Left cardiac atrium (tissue), 4 donors: ENCODE results near the gene ZNF107. TPM values are rescaled to one million over a fixed set of nuclear protein-coding genes. Genes with fewer than 3 reads are reported as not detected.
A peak's percentile ranks its signal among the peaks of the same experiment; 100 is the strongest.

Experiments
- ATAC-seq, 2 donors: fragments of 200-7000 bp; cut with Tn5 transposase; one replicate each; pipeline ENCODE4 v1.9.1; 2020; ENCODE audit warnings: mild to moderate bottlenecking in 2 of 2, moderate library complexity in 2 of 2
- DNase-seq: peaks from one replicate; pipeline ENCODE4 v3.0.0-alpha.2; 2020
- intact Hi-C, 2 donors: fragments of 100-400 bp; cut with DNase I; formaldehyde crosslinking; loops; one replicate each; pipeline versions ENCODE4 v1.14.1 to v1.15.1; 2022 to 2023
- long read RNA-seq: library from polyadenylated mRNA; unstranded; transcript quantifications from one replicate; pipeline ENCODE4 v2.0.0, GENCODE V29; 2021
- total RNA-seq, 2 donors: library from RNA; stranded (reverse); fragmentation: NEBNext Ultra II Directional; extraction: Animal tissue kit (Norgen Biotek cat#: 25700); gene quantifications; one replicate each; pipeline ENCODE4 v1.2.1, GENCODE V29; 2021
- donor health status: DM: no; HTN: yes; CAD: no.
- donor health status: DM: no; HTN: yes; CAD: no; lungs with severe emphysema.
- donor health status: DM: yes; HTN: yes; CAD: no.
- donor health status: Dilated cardiomyopathy.

Gene ZNF107
- 1 to 10 TPM; 1.6 to 2.4 TPM for total RNA-seq
- long read RNA-seq, partial matches to known transcripts = 0 of 1 reads
- long read RNA-seq, other reads (novel, unspliced or antisense) = 1 of 1 reads

DNA sequence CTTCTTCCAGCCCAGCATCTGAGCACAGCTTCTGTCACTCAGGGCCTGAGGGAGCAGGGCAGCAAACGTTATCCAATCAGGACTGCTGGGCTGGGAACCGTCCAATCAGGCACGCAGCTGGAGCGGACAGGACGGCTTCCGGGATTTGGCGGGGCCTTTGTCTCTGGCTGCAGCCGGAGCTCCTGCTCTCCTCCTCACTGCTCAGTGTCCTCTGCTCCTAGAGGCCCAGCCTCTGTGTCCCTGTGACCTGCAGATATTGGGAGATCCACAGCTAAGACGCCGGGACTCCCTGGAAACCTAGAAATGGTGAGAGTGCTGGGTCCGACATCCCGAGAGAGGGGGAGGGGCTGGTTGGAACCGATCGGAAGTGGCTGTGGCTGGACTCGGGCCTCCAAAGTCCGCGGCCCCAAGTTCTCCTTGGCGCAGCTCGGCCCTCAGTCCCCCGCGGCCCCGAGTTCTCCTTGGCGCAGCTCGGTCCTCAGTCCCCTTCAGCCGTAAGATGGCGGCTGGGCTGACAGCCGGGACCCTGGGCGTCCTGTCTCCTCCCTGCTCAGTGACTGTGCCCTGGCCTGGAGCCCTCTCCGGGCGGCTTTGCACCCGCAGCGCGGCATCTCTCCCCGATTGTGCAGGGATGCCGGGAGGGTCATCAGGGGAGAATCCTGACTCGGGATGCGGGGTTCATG, at the start of gene ZNF107:
Gene ZNF107 (plus strand): TSS at position 154 of the 683 bp plus-strand sequence. CDS start 150 bp downstream, at position 304.
- intact Hi-C loops = no loop called here
- ATAC-seq (peak; percentile 100), DNase-seq (peak; percentile 94)

DNA sequence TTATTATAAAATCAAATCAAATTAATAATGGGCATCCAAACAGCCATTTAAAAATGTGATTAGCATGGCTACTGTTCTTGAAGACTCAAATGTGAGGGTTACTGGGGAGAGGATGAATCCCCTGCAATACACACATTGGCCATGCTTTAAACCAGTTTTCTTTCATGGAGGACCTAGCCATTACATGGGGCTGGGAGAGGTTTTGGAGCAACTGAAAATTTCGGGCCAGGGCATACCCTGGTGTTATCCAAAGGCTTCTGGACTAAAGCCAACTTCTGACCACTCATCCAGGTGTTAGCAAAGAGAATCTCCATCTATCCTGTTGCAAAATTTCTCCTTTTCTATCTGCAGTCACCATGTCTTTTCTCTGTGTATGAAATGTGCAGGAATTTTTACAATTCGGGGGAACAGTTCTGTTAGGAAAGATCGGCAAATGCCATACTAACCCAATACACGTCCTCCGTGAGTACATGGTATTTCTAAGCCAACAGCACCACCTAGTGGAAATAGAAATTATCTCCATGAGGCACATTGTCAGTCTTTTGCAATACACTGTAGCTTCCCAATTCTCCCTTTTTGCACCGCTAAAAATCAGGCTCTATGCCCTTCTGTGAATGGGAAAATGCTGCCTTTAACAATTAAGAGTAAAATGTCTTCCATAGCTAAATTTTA, 47.0 kb upstream of the ZNF107 start:
- intact Hi-C loops = loop anchor here (5.0 kb wide), 2 partner anchors 437 to 1612 kb away; no protein-coding TSS in a partner anchor
- DNase-seq = no peak
- peak; percentile 73 to 81 for ATAC-seq

DNA sequence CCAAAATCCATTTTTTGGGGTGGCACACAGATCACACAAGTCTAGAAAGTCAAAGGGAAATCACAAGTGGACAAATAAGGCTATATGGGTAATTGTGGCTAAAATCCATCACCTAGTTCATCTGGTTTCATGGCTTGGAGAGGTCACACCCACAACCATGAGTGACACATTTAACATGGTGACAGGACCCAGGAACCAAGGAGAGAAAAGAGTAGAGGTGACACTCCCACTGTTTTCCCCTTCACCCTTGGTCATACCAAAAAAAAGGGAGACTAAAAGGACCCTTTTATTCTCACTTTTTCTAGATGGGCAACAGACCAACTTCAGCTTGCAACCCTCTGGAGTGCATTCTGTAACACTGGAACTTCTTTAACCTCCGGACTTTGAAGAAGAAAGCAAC, 46.2 kb upstream of the ZNF107 start:
- intact Hi-C loops = loop anchor here (5.0 to 10.0 kb wide), 3 partner anchors 437 to 1612 kb away; no protein-coding TSS in a partner anchor
- DNase-seq (no peak), ATAC-seq (no peak)

DNA sequence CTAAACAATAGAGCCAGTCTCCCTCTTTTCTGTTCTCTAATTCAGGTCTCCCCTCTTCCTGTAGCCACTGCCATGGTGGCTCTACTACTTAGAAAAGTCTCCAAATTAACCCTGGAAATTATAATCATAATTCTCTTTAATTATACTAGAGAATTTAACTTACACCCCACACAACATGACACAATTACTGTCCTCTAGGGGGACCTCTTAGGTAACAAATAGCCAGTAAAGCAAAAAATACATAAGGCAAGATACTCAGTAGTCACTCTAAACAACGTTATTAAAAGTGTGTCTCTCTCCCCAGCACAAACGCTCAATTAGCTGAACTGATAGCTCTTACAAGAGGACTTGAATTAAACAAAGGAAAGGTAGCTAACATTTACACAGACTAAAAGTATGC, 44.3 kb upstream of the ZNF107 start:
- no peak for ATAC-seq
- no peak for DNase-seq
- intact Hi-C loops = loop anchor here in 1 of 2 donors (10.0 kb wide), 1 partner anchor 1607 kb away; no protein-coding TSS in a partner anchor

DNA sequence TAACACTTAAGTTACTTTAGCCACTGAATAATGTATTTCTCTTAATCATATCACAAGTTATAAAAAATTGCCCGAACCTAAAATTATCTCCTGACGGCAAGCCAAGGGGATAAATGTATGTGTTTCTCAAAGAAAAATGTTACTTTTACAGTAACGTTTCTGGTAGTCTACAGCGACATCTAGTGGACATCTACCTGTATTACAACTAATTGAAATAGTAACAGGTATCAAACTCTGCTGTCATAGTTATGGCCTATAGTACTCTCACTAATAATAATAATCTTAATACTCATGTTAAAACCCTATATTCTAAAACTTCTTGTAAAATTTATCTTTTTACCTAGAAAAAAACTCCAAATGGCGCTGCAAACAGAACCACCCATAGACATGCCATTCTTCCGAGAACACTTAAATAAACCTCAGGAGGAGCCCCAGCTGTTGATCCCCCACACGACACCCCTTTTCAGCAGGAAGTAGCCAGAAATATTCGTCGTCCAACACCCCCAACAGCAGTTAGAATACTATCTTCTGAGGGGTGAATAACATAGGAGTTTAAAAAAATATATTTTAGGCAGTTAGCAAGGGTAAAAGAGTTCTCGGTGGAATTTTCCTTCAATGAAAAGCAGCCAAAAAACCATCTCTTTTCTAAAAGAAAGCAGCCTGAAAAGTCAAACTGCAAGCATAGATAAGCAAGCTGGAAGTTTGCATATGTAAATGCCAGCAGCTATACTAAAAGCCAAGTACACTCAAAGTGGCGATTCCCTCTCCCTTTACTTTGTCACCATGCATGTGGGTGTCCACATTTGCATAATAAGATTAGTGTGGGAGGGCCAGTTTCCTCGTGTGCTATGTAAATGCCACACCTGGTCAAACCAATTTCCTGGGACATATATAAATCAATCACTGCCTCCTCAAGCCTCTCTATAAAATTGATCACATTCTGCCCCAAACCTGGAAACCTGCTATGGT, 40.5 kb upstream of the ZNF107 start:
- no peak for ATAC-seq

DNA sequence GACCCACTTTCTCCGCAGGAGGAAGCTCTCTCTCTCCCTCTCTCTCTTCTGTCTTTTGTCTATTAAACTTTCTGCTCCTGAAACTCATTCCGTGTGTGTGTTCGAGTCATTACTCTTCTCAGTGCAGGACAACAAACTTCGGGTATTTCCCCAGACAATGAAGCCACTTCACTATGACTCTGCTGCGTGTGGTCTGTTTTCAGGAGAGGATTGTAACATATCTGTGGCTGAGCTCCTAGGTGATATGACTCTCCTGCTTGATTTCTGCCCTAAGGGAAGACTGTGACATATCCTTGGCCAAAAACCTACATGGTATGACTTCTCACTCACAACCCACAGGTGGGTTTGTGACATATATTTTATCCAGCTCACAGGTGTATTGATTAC, 39.9 kb upstream of the ZNF107 start:
- ATAC-seq = no peak
- DNase-seq = no peak
- intact Hi-C loops = loop anchor here in 1 of 2 donors (10.0 kb wide), 1 partner anchor 1611 kb away; no protein-coding TSS in a partner anchor

More for the DNA sequence above, 40.5 kb upstream of the ZNF107 start:
- intact Hi-C loops = loop anchor here in 1 of 2 donors (10.0 kb wide), 1 partner anchor 1611 kb away; no protein-coding TSS in a partner anchor
- no peak for DNase-seq

DNA sequence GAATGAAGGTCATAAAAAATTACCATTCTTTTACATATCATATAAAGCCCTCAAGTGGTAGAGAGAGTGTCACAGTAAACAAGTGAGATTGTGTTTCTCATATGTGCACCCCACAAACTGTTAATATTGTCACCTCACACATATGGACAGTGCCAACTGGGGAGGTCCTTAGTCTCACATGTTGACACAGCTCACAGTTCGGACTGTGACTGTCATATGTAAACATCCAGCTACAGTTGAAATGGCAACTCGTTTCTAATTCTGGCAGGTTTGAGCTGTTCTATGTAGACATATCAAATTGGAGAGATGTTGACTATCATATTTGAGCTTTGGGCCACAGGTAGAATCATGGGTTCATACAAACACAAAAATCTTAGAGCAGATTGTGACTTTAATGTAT, 39.4 kb upstream of the ZNF107 start:
- ATAC-seq (no peak), DNase-seq (no peak)
- intact Hi-C loops = loop anchor here in 1 of 2 donors (10.0 kb wide), 1 partner anchor 1612 kb away; no protein-coding TSS in a partner anchor

DNA sequence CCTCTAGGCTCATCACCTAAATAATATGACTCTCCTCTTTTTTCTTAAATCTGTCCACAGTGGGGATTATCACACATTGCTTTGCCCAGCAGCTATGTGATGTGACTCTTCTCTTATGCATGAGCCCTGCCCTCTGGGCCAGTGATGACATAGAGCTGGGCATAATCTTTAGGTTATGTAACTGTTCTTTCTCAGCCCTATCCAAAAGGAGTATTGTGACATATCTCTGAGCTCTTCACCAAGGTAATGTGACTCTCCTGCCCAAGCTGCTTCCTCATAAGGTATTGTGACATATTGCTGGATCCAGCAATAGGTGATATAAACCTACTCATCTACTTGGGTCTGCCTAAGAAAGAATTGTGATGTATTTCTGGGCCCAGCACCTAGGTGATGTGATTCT, 37.7 kb upstream of the ZNF107 start:
- intact Hi-C loops = loop anchor here in 1 of 2 donors (10.0 kb wide), 1 partner anchor 1613 kb away; no protein-coding TSS in a partner anchor
- no peak for DNase-seq
- no peak for ATAC-seq

DNA sequence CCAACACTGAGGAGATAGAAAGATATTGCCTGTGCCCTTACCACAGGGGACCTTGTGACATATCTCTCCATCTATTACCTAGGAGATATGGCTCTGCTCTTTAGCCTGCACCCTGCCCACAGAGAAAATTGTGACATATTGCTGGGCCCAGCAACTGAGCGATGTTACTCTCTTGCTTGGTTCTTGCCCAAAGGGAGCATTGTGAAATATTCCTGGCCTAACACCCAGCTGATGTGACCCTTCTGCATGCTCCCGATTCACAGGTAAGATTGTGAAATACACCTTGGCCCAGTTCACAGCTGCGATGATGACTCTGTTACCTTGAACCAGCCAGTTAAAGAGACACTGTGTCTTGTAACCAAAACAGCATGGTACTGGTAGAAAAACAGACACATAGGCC, 37.2 kb upstream of the ZNF107 start:
- intact Hi-C loops = loop anchor here in 1 of 2 donors (10.0 kb wide), 1 partner anchor 1614 kb away; no protein-coding TSS in a partner anchor
- no peak for DNase-seq
- ATAC-seq = no peak

DNA sequence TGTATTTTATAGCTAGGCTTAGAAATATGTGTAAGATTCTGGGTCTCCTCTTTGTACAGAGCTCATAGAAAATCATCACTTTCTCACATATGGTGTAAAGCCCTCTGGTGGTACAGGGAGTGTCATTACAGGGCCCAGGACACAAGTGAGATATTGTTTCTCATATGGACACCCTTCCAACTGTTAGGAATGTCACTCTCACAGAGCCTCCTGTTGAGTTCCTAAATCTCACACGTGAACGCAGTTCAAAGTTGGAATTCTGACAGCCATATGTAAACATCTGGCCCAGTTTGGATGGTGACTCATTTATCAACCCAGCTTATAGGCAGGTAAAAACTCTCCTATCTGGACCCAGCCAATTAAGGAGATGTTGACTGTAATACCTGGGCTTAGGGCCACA, 35.4 kb upstream of the ZNF107 start:
- intact Hi-C loops = no loop called here
- DNase-seq = no peak
- peak; percentile 24 to 44 for ATAC-seq

DNA sequence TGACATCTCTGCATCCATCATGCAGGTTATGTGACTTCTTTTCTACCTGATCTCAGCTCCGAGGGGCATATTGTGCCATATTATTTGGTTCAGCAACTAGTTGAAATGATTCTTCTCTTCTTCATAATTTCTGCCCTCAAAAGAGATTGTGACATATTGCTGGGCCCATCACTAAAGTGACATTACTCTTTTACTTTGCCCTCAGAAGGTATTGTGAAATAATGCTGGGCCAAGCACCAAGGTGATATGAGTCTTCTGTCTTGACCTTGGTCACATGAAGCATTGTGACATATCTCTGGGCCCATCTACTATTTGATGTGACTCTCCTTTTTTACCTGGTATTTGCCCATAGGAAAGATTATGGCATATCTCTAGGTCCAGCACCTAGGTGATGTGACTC, 33.9 kb upstream of the ZNF107 start:
- no peak for ATAC-seq
- no peak for DNase-seq
- intact Hi-C loops = no loop called here

DNA sequence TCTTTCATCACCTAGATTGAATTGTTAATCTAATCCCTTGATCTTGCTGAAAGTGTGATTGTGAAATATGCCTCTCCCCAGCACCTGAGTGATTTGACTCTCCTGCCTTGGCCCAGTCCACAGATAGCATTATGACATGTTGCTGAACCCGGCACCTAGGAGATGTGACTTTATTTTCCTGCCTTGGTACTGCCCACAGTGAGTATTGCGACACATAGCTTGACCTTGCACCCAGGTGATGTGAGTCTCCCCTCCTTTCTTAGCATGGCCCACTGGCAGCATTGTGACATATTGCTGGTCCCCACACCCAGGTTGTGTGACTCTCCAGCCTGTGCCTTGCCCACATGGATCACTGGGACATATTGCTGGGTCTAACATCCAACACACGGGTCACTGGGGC, 32.5 kb upstream of the ZNF107 start:
- DNase-seq (no peak), ATAC-seq (no peak)
- intact Hi-C loops = no loop called here

DNA sequence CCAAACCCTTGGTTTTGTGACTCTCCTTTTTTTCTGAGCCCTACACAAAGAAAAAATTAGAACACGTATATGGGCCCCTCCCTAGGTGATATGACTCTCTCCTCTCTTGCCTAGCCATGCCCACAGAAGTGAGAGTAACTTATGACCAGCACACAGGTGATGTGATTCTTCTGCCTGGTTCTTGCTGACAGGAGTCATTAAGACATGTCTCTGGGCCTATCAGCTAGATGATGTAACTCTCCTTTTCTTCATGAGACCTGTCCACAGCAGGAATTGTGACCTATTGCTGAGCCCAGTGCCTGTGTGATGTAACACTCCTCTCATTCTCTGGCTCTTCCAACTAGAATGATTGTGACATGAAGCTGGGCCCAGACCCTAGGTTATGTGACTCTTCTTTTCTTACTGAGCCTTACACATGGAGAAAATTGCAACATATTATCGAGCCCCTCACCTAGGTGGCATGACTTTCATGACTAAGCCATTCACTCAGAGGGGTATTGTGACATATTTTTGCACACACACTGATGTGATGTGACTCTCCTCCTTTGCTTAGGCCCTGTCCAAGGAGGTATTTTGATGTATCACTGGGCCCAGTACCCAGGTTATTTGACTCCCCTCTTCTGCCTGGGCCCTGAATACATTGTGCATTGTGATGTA, 31.4 kb upstream of the ZNF107 start:
- intact Hi-C loops = no loop called here
- ATAC-seq = no peak

DNA sequence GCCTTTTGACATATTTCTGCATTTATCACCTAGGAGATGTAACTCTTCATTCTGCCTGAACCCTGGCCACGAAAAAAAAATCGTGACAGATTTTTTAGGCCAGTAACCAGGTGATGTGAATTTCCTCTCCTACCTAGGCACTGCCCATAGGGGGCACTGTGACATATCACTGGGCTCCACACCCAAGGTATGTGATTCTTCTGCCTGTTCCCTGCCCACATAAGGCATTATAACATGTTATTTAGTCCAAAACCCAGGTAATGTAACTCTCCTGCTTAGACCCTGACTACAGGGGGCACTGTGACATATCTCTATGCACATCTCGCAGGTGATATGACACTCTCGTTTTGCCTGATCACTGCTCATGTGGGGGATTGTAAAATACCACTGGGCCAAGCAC, 29.5 kb upstream of the ZNF107 start:
- ATAC-seq = no peak
- DNase-seq = no peak
- intact Hi-C loops = no loop called here

More for the DNA sequence above, 31.4 kb upstream of the ZNF107 start:
- no peak for DNase-seq

DNA sequence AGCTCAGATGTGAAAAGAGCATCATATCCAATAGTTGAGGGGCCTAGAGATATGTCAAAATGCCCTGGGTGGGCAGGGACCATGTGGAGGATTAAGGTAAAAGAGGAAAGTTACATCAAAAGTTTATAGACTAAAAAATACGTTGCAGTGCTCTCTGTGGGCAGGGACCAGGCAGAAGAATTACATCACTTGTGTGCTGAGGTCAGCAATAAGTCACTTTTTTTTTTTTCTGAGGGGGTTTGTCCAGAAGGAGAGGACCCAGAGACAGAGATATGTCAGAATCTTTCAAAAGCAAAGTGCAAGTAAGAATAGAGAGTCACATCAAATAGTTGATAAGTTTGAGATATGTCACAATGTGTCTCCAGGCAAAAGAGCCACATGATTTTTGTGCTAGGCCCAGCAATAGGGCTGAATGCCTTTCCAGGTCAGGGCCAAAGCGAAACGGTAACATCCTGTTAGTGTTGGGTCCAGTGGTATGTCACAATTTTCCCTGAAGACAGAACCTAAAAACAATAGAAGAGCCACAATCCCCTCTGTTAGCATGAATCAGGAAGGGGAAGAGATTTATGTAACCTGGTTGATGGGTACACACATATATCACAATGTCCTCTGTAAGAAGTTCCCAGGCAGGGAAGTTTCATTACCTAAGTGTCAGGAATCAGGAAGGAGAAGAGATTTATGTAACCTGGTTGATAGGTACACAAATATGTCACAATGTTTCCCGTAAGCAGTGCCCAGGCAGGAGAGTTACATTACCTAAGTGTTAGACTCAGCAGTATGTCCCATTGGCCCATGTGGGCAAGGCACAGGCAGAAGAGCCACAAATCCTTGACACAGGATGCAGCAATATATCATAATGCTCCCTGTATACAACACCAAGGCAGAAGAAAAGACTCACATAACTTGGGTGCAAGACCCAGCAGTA, 28.1 kb upstream of the ZNF107 start:
- no peak for ATAC-seq
- no peak for DNase-seq
- intact Hi-C loops = no loop called here

DNA sequence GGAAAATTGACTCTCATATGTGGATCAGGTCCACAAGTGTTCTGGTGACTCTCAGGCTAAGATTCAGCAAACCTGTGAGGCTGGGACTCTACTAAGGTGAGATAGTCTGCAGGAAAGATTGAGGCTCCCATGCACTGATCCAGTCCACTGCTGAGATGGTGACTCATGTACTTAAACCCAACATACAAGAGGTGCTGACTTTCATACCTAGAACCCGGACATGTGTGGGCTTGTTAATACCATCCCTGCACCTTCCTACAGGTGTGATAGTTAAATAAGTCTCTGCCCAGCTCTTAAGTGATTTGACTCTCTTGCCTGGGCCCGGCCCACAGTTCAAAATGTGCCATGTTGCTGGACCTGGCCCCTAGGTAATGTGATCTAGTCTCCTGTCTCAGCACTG, 27.1 kb upstream of the ZNF107 start:
- no peak for ATAC-seq
- intact Hi-C loops = no loop called here
- no peak for DNase-seq

DNA sequence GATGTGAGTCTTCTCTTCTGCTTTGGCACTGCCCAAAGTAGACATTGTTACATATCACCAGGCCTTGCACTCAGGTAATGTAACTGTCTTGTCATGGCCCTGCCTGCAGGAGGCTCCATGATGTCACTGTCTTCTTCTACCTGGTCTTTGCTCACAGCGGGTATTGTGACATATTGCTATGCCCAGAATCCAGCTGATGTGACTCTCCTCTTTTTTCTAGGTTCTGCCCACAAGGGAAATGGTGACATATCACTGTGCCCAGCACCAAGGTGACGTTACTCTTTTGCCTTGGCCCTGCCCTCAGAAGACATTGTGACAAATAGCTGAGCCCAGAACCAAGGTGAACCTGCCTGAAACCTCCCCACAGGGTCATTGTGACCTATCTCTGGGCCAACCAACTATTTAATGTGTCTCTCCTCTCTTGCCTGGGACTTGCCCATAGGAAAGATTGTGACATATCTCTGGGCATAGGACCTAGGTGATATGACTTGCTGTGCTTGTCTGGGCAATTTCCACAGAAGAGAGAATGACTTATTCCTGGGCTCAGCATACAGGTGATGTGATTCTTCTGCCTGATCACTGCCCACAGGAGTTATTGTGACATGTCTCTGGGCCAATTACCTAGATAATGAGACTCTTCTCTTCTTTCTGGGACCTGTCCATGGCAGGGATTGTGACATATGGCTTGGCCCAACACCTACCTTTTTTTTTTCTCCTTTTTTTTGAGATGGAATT, 26.5 kb upstream of the ZNF107 start:
- no peak for ATAC-seq
- intact Hi-C loops = no loop called here
- DNase-seq = no peak
